ENCODE results near the gene ETF1.
A peak's percentile ranks its signal among the peaks of the same experiment; 100 is the strongest.

The ETF1 gene

DNA sequence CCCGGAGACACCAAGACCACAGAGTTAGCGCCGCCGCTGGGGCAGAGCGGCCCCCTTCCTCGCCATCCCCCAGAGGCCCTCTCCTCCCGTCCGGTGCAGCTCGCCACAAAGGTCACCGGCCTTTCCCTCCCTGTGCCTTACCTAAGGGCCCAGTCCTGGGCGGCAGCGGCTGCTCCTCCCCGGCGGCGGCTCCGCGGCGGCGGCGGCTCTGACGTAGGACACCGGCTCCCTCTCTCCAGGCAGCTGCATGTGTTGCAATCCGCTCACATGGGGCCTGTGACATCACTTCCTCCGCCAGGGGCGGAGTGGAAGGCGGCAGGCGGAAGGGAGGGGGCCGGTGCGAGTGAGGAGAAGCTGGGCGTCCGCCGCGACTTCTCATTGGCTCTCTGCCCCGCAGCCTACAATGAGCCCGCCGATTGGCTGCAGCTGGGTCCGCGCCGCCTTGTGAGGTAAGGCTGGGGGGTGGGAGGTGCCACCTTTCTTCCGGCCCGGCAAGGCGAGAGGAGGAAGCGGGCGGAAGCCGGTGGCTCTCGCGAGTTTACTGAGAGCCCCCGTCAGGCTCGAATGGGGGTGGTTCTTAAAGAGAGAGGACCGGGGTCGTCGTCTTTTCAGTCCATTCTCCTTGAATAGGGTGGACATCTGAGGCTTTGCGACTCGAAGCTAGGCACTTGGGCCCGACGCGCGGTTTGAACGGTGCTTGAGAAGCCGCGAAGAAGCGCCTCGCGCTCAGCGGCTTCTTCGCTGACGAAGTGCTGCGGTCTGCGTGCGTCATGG lies at the start of gene ETF1:
ETF1 (minus strand) TSS at position 281 of the 774 bp plus-strand sequence. CDS start 318 bp downstream, outside the sequence.
- peak; percentile 97 to 98 for DNase-seq (ENCODE audit: low read depth in 2 of 2)

DNA sequence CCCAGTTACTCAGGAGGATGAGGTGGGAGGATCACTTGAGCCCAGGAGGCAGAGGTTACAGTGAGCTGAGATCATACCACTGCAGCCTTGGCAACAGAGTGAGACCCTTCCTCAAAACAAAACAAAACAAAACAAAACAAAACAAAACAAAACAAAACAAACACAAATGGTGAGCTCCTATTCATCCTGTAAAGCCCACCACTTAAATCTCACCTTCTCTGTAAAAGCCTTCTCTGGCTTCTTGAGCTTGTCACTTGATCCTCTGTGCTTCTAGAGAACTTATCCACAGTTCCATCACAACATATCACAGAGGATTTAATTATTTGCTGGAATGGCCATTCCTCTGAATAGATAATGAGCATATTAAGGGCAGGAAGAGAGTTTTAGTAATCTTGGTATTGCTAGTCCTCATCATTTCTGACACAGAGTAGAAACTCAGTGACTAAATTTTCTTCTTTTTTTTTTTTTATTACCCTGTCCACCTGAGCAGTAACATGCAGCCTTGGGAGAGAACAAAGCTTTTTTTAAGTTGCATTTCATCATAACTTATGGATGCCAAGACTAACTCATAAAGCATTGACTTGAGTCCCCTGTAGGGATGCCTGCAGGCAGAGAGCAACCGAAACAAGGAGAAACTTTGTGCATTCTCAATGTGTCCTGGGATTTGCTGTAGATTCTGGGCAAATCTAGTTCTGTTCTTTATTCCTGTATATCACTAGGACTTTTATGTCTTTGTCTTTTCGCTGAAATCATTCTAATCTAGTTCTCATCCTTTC lies 45.2 kb upstream of the ETF1 start:
- no peak for DNase-seq (ENCODE audit: low read depth in 2 of 2)

DNA sequence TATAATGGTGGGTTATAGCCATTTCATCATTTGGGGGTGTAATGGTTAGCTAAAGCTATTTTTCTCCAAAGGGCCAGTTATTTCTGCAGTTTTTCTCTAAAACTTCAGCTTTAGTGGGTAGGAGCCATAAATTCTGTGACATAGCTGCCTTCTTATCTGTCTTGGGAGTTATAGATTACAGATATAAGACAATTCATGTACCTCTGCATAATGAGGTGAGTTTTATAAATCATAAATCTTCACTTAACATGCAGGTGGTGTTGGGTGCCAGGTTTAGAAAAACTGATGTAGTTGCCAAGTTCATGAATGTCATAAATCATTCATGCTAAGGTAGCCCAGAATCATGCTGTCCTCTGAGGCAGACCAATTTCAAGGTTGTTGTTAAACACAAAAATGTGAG lies 42.1 kb upstream of the ETF1 start:
- DNase-seq (ENCODE audit: low read depth in 2 of 2) = no peak

DNA sequence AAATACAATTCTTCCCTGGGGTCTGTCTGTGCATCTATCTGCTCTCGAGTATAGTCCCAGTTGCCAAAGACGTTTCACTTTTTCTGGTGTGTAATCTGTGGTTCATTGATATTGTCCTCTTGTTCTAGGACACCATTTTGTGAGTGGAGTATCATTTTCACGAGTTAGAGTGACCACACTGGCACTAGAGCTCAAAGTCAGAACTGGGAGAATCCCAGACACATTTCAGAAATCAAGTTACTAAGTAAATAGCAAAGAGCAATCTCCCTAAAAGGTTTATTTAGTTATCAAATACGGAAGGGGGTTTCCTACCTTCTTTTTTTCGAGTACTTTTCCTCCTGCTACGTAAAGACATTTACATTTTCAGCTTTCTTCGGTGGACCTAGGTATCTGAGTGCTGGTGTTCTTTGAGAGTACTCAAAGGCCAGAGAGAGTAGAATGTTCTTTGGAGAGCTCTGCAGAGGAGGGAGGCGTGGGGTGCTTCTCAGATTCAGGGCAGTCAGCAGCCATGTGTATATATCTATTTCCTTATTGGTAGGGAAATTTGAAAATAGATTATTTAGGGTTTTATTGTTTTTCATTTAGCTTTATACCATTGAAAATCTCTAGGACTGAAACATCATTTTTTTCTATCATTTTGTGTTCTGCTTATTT lies 41.1 kb upstream of the ETF1 start:
- no peak for DNase-seq (ENCODE audit: low read depth in 2 of 2)

DNA sequence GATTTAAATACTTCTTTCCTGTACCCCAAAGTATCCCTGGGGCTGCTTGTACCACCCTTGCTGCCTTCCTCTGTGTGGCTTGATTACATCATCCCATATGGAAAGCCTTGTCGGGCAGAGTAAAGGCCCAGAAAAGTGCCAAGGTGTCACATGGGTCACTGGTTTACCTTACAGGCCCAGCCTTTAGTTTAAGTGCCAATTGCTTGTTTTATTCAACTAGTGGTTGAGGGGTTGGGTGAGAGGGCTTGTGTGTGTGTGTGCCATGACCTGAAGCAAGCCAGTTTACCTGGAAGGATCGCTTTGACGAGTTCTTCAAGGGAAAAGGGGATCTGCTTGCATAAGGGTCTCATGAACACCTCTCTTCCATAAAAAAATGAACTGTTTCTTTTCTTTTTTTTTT lies 39.9 kb upstream of the ETF1 start:
- no peak for DNase-seq (ENCODE audit: low read depth in 2 of 2)

DNA sequence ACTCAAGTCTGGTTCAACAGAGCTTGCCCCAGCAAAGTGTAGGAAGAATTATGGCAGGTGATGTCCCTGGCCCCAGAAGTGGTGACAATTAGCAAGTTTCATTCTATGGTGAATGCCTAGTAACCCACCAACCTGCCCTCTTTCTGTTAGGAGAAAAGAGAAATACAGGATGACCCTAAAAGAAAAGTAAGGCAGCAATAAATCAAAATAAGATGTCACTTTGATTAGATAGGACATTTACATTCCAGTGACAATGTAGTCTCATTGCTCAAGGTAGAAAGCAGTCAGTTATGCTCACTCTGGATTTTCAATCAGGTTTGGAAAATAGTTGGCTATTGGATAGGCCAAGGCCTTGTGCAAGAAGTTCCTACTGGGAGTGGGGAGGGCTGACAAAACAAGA lies 37.7 kb upstream of the ETF1 start:
- no peak for DNase-seq (ENCODE audit: low read depth in 2 of 2)

DNA sequence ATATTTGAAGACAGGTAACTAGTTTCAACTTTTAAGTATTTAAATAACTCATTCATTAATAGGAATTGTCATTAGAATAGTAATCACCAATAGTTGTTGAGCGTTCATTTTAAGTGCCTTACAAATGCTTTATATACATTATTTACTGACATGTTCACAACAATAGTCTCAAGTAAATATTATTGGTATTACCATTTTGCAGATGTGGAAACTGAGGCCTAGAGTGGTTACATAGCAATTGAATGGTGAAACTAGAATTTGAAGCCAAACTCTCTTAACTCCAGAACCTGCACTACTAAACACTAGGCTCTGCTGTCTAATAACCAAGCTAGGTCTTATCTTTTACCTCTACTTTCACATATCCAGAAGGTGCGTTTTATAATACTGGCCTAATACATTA lies 37.0 kb upstream of the ETF1 start:
- DNase-seq (ENCODE audit: low read depth in 2 of 2) = no peak

DNA sequence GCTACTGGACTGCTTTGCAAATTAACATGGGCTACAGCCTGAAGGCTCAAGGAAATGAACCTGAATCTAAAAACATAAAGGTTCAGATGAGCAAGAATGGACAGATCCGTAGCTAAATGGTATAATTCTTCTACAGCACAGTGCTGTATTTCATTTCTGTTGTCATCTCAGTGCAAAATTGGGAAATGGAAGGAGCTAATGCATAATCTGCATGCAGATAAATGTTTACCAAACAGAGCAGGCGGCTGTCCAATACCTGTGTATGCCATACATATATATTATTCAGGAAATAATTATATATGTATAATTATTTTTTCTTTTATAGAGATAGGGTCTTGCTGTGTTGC lies 36.5 kb upstream of the ETF1 start:
- DNase-seq (ENCODE audit: low read depth in 2 of 2) = no peak

DNA sequence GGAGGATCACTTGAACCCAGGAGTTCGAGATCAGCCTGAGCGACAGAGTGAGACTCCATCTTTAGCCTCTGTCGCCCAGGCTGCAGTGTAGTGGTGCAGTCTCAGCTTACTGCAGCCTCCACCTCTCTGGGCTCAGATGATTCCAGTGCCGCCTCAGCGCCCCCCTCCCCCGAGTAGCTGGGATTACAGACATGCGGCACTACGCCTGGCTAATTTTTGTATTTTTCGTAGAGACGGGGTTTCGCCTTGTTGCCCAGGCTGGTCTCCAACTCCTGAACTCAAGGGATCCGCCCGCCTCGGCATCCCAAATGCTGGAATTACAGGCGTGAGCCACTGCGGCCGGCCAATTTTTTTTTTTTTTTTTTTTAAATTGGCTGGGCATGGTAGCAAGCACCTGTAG lies 34.4 kb upstream of the ETF1 start:
- no peak for DNase-seq (ENCODE audit: low read depth in 2 of 2)

DNA sequence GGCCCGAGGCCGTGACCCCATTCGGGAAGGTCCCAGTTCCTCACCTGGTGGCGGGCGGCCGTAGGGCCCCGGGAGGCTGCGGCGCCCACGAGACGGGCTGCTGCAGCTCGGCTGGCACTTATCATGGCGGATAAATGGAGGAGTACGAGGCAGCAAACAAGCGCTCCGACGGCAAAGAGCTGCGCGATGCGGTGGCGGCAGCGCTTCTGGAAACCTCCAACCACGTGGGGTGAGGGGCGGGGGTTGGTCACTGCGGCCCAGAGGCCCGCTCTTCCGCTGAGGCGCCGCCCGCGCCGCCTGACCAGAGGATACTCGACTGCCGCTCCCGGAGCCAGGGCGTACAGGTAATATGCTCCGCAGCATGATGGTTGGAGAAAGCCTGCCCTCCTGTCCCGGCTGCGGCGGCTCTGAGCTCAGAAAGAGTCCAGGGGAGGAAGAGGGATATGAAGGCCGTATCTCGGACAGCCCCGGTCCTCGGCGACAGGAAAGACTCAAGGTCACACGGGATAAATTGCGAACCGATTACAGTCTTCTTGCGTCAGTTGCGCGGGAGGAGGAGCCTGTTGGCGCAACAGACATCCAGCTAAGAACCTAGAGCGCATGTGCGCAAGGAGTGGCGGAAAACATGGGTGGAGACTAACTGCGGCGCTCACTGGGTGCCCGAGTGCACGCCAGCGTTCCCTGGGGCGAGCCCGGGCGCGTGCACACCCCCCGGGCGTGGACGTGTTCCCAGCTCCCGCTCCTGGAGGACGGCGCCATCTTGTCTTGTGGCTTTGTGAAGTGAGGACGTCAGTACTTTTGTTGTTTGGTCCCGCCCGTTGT lies 32.4 kb upstream of the ETF1 start, which contains the start of gene HSPA9:
HSPA9 (minus strand) TSS at position 208 of the 822 bp plus-strand sequence; CDS start at position 125, 83 bp downstream.
- peak; percentile 89 to 93 for DNase-seq (ENCODE audit: low read depth in 2 of 2)

DNA sequence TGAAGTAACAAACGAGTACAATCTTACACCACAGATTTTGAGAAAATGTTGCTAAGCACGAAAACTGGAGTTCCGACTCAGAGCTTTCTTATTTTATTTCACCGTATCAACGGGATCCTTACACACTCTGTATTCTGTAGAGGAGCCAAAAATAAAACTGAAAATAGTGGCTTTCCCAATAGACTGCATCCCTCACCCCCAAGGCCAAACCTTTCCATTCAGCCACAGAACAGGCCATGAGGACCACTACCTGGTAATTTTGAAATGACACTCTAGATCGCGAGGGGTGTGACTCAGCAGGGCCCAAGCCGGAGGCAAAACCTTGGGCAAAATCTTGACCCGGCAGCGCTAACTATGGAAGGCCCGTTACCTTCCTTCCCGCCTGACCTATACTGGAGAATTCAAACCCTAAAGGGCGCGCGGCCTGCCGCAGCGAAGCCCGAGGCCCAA lies 31.7 kb upstream of the ETF1 start:
- DNase-seq (ENCODE audit: low read depth in 2 of 2) = no peak

DNA sequence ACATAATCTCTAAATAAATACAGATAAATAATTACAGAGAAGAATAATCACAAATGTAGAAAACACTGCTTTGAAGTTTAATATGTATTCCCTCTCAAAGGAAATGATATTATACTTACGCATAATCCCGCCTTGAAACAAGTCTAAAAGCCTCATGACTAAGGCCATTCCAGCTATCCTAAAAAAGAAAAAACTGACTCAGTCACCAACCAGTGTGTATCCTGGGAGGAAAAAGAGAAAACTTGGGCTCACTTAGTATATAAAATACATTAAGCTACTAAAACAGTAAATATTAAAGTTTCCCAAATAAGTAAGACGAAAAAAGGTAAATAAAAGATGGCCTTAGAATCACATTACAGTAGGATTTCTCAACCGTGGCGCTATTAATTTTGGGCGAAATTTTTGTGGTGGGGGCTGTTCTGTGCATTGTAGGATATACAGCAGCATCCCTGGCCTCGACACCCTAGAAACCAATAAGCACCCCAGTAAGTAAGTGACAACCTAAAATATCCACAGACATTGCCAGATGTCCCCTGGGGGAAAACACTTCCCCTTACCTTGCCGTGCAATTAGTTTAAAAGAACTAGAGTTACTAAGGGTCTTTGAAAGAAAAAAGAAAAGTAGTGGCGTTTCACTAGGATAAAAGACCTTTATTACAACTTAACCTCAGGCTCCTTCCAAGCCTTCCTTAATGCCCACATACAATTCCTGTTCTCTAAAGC lies 31.1 kb upstream of the ETF1 start:
- no peak for DNase-seq (ENCODE audit: low read depth in 2 of 2)

DNA sequence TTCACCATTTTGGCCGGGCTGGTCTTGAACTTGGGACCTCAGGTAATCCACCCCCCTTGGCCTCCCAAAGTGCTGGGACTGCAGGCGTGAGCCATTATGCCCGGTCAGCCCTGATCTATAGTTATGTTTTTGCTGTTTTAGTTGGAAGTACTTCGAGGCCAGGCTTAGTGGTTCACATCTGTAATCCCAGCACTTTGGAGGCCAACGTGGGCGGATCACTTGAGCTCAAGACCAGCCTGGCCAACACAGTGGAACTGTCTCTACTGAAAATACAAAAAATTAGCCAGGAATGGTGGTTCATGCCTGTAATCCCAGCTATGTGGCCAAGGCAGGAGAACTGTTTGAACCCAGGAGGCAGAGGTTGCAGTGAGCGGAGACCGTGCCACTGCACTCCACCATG lies 30.2 kb upstream of the ETF1 start:
- DNase-seq (ENCODE audit: low read depth in 2 of 2) = no peak

DNA sequence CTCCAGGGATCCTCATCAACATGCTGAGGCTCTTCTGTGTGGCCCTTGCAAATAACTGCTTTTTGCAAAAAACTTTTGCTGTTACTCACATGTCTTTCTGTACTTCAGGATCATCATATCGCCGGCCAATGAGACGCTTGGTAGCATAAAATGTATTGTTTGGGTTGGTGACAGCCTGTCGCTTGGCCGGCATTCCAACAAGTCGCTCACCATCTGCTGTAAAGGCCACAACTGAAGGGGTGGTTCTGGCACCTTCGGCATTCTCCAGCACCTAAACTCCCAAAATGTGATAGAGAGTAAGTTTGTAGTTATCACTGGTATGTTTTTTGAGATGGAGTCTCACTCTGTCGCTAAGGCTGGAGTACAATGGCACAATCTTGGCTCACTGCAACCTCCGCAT lies 27.8 kb upstream of the ETF1 start:
- no peak for DNase-seq (ENCODE audit: low read depth in 2 of 2)

DNA sequence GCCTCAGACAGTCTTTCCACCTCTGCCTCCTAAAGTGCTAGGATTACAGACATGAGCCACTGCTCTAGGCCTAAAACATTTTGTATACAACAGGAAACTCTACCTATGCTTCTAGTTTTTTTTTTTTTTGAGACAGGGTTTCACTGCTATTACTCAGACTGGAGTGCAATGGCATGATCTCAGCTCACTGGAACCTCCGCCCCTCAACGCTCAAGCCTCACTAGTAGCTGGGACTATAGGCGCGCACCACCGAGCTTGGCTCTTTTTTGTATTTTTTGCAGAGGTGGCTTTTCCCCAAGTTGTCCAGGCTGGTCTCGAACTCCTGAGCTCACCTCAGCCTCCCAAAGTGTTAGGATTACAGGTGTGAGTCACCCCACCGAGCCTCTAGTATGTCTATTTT lies 26.7 kb upstream of the ETF1 start:
- DNase-seq (ENCODE audit: low read depth in 2 of 2) = no peak

DNA sequence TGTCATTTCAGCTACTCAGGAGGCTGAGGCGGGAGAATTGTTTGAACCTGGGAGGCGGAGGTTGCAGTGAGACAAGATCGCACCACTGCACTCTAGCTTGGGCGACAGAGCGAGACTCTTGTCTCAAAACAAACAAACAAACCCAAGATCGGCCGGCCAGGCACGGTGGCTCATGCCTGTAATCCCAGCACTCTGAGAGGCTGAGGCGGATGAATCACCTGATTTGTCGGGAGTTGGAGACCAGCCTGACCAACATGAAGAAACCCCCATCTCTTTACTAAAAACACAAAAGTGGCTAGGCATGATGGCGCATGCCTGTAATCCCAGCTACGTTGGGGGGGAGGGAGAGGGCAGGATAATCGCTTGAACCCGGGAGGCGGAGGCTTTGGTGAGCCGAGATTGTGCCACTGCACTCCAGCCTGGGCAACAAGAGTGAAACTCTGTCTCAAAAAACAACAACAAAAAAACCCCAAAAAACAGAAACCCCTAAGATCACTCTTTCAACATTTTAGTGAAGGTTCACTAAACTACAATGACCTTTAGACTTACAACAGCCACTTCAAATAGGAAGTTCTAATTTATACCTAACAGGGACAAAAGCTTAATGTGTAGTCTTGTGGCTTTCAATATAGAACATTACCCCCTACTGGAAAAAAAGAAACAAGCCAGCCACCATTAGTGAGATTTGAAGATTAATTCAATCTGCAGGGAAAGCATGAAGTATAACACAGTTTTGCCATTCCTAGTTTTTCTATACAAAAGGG lies 25.2 kb upstream of the ETF1 start:
- DNase-seq (ENCODE audit: low read depth in 2 of 2) = no peak

DNA sequence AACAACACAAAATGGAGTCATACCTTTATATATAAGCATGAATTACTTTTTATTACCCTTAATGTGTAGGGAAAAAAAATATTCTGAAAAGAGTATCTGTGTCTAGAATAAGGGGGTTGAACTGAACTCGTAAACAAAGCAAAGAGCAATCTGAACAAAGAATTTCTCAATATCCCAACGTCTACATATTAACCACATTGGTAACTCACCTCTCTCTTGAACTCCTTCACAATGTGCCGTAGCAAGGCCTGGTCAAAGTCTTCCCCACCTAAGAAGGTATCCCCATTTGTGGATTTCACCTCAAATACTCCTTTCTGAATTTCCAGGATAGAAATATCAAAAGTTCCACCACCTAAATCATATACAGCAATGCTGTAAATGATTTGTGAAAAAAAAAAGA lies 23.8 kb upstream of the ETF1 start:
- DNase-seq (ENCODE audit: low read depth in 2 of 2) = no peak

DNA sequence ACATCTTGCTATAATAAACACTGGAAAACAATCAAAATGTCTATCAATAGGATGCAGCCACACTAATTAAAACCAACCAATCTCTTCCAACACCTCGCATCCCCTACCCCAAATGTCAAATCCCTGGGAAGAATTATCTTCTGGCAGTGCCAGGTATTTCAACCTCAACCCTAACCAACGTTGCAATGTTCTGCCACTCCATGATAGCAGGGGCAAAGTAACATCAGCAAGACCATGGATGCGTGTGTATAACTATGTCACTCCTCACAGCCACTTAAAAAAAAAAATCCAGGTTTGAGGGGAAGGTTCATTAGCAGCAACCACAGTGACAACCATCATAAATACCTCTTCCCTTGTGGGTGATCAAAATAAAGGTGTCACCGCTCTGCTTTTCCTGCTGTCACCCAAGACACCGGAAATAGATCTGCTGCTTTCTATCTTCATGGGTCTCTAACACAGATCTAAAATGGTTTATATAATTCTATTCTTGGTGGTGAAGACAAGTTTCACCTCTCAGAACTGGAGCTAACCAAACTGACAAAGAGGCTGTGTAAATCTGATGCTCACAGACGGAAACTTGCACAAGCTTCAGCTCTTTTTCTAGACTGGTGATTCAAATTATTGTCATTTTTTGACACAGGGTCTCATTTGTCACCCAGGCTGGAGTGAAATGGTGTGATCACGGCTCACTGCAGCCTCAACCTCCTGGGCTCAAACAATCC lies 22.2 kb upstream of the ETF1 start:
- no peak for DNase-seq (ENCODE audit: low read depth in 2 of 2)

DNA sequence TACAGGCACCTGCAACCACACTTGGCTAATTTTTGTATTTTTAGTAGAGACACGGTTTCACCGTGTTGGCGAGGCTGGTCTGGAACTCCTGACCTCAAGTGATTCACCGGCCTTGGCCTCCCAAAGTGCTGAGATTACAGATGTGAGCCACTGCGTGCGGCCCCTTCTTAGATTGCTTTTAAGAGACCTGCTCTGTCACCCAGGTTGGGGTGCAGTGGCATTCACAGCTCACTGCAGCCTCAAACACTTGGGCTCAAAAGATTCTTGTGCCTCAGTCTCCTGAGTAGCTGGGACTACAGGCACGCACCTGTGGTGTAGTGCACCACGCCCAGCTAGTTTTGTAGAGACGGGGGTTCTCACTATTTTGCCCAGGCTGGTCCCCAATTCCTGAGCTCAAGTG lies 21.2 kb upstream of the ETF1 start:
- DNase-seq (ENCODE audit: low read depth in 2 of 2) = no peak
